GM19239 (cell line): Measurements from ENCODE around the gene C6orf52.
A peak's percentile ranks its signal among the peaks of the same experiment; 100 is the strongest.
"Not testable (repeated sequence)": the region's sequence is repeated elsewhere in the genome, so short reads cannot be mapped to it uniquely, and the experiment has no call there.

ENCODE experiments used
- DNase-seq: peaks from one replicate; pipeline ENCODE4 v3.0.0; 2011; ENCODE audit warnings: low spot score; ENCODE audit not compliant: insufficient read length
- FAIRE-seq: peaks from 2 replicates; lab custom pipeline; 2011; peaks lifted over from hg19 to GRCh38; lab: Jason Lieb, UNC

C6orf52 gene

GRCh38 chr6:10694302-10695085 lies at the start of gene C6orf52, which contains the start of gene PAK1IP1:
C6orf52 (minus strand) TSS chr6:10694616; CDS start chr6:10687550, 7,066 bp downstream.
PAK1IP1 (plus strand) TSS chr6:10694972; CDS start chr6:10694986, 14 bp downstream.
- FAIRE-seq (peak; percentile 91), DNase-seq (peak; percentile 70)

DNA sequence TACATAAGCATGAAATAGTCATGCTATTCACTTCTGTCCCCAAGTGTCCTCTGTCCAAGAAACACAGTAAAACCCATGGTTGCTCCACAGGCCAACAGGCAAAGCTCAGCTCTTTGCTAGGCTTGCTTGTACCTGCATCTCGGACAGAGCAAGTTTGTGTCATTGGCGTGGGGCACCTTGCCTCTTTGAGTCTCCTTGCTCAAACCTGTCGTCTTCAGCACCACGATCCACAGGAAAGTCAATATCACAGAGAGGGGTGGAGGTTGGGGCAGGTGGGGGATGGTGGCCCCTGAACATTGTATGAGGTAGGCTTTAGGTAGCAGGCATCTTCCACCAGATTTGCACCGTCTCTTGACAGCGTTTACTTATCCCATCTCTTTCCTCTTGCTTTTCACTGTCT lies 49.1 kb upstream of the C6orf52 start:
- no peak for DNase-seq
- no peak for FAIRE-seq

DNA sequence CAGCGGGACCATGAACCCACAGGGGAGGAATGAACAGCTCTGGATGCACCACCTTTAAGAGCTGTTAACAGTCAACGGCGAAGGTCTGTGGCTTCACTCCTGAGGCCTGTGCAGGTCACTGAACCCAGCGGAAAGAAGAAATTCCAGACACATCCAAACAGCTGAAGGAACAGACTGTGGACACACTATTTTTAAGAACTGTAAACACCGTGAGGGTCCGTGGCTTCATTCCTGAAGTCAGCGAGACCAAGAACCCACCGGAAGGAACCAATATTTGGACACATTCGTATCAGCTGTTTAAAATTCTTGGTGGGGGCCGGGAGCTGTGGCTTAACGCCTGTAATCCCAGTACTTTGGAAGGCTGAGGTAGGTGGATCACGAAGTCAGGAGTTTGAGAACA lies 47.8 kb upstream of the C6orf52 start:
- FAIRE-seq: no peak
- DNase-seq: no peak

GRCh38 chr6:10741643-10742042 lies 47.2 kb upstream of the C6orf52 start:
- FAIRE-seq, DNase-seq: not testable (repeated sequence)

DNA sequence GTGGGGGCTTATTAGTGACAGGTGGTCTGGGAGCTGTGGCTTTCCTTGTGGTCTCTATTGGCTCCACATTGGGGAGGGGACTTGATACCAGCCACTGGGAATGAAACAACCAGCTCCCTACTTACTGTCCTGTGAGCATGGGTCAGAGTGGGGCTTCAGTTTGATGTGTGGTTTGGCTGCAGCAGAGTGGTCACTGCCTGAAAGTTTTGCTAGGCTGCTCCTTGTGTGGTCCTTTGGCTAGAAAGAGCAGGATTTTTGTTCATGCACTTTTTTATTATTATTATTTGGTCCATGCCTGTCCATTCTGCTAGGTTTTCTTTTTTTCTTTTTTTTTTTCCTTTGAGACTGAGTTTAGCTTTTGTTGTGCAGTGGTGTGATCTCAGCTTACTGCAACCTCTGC lies 45.6 kb upstream of the C6orf52 start:
- DNase-seq (no peak), FAIRE-seq (no peak)

GRCh38 chr6:10736731-10737130 lies 42.3 kb upstream of the C6orf52 start:
- FAIRE-seq (no peak), DNase-seq (no peak)

- no peak for DNase-seq
- no peak for FAIRE-seq
Observed at GRCh38 chr6:10733863-10734262, 39.4 kb upstream of the C6orf52 start.

DNA sequence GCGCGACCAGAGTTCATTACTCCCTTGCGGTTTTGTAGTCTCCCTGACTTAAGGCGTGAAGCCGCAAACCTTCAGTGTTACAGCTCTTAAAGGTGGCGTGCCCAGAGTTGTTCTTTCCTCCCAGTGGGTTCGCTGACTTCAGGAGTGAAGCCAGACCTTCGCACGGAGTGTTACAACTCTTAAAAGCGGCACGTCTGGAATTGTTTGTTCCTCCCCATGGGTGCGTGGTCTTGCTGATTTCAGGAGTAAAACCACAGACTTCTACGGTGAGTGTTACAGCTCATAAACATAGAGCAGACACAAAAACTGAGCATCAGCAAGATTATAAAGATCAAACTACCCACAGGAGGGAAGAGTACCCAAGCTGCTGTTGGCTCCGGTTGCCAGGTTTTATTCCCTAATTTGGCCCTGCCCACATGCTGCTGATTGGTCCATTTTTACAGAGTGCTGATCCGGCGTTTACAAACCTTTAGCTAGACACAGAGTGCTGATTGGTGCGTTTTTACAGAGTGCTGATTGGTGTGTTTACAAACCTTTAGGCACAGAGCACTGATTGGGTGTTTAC lies 38.8 kb upstream of the C6orf52 start:
- no peak for DNase-seq

DNA sequence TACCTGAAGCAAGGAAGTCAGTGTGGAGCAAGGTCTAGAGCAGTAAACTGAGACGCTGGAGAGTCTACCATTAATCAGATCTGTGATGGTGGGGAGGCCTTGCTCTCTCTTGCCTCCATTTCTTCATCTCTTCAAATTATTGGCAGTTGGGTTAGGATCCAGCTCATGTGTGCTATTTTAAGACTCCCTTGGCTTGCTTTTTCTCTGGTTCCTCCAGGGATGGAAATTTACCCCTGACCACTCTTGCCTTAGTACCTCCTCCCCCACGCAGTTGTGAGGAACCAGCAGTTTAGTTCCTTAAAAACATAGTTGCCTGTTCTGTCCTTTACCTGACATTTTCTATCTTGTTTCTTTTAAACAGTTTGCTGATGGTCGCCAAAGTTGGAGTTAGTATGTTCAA lies 35.8 kb upstream of the C6orf52 start:
- no peak for FAIRE-seq
- DNase-seq: no peak

More for the DNA sequence above, 38.8 kb upstream of the C6orf52 start:
- no peak for FAIRE-seq

DNA sequence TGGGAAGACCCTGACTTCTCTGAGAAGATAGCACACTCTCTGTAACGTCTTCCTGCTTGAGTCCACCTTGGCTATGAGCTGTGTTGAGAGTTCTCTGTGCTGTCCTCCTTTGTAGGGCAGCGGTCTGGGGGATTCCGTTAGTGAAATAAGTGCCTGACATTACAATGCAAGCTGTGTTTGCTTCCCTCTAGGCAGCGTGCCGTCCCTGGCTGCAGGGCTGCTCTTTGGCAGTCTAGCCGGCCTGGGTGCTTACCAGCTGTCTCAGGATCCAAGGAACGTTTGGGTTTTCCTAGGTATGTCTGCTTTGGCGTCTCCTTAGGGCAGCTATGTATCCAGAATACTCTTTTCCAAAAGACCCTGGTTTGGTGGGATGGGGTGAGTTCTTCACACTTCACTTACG lies 31.3 kb upstream of the C6orf52 start:
- FAIRE-seq (no peak), DNase-seq (no peak)

- DNase-seq: no peak
- FAIRE-seq: no peak
Observed at GRCh38 chr6:10725044-10725443, 30.6 kb upstream of the C6orf52 start.

DNA sequence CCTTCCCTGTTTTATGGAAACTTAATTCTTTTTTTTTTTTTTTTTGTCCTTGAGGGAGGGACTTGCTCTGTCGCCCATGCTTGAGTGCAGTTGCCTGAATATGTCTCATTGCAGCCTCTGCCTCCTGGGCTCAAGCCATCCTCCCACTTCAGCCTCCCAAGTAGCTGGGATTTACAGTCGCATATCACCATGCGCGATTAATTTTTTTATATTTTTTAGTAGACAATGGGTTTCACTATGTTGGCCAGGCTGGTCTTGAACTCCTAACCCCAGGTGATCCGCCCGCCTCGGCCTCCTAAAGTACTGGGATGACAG lies 29.1 kb upstream of the C6orf52 start:
- no peak for FAIRE-seq
- DNase-seq: no peak

GRCh38 chr6:10722820-10723566 lies 28.6 kb upstream of the C6orf52 start, which contains the start of gene TMEM14C:
TMEM14C (plus strand) TSS chr6:10723070; CDS start chr6:10724614, 1,544 bp downstream.
- peak; percentile 70 for FAIRE-seq

GRCh38 chr6:10722570-10722819 lies 28.1 kb upstream of the C6orf52 start:
- no peak for FAIRE-seq
- no peak for DNase-seq

More at GRCh38 chr6:10722820-10723566, 28.6 kb upstream of the C6orf52 start, which contains the start of gene TMEM14C:
- peak; percentile 91 for DNase-seq

GRCh38 chr6:10721850-10722569 lies 27.6 kb upstream of the C6orf52 start:
- FAIRE-seq (no peak), DNase-seq (no peak)

GRCh38 chr6:10720960-10721849 lies 26.8 kb upstream of the C6orf52 start:
- DNase-seq, FAIRE-seq: not testable (repeated sequence)

DNA sequence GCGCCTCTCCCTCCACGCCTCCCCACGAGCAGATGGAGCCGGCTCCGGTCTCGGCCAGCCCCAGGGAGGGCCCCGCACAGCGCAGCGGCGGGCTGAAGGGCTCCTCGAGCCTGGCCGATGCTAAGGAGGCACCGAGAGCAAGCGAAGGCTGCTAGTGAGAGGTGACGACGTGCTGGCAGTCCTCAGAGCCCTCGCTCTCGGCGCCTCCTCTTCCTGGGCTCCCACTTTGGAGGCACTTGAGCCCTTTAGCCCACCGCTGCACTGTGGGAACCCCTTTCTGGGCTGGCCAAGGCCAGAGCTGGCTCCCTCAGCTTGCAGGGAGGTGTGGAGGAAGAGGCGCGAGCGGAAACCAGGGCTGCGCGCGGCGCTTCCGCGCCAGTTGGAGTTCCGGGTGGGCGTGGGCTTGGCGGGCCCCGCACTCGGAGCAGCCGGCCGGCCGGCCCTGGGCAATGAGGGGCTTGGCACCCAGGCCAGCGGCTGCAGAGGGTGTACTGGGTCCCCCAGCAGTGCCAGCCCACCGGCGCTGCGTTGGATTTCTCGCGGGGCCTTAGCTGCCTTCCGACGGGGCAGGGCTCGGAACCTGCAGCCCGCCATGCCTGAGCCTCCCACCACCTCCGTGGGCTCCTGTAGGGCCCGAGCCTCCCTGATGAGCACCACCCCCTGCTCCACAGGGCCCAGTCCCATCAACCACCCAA lies 26.0 kb upstream of the C6orf52 start:
- FAIRE-seq (no peak), DNase-seq (no peak)

- DNase-seq: no peak
- FAIRE-seq: no peak
Observed at GRCh38 chr6:10719964-10720264, 25.5 kb upstream of the C6orf52 start.

GRCh38 chr6:10719296-10719963 lies 25.0 kb upstream of the C6orf52 start:
- FAIRE-seq (no peak), DNase-seq (no peak)
